ENCODE data around the gene THNSL1. TPM values are rescaled to one million over a fixed set of nuclear protein-coding genes. Genes with fewer than 3 reads are reported as not detected.

Gene THNSL1
- total and polyA plus RNA-seq, 4 donors: 2.0 to 8.6 (median 2.9) TPM

- peaks cover 0 to 4% (median 0%) of the 10 kb centered on the region in 5 donors for H3K4me1 ChIP-seq (ENCODE audit: control insufficient read depth in 5 of 5, insufficient read depth in 5 of 5, low read length in 5 of 5)
- TF ChIP-seq, protein P1, sequence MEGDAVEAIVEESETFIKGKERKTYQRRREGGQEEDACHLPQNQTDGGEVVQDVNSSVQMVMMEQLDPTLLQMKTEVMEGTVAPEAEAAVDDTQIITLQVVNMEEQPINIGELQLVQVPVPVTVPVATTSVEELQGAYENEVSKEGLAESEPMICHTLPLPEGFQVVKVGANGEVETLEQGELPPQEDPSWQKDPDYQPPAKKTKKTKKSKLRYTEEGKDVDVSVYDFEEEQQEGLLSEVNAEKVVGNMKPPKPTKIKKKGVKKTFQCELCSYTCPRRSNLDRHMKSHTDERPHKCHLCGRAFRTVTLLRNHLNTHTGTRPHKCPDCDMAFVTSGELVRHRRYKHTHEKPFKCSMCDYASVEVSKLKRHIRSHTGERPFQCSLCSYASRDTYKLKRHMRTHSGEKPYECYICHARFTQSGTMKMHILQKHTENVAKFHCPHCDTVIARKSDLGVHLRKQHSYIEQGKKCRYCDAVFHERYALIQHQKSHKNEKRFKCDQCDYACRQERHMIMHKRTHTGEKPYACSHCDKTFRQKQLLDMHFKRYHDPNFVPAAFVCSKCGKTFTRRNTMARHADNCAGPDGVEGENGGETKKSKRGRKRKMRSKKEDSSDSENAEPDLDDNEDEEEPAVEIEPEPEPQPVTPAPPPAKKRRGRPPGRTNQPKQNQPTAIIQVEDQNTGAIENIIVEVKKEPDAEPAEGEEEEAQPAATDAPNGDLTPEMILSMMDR (IDR thresholded peaks at IDR 0.05; ENCODE audit: control extremely low read depth, extremely low read depth): no peak
- WGBS, 2 donors: 44 to 61% methylated on average over 12 of the region's 12 CpGs
- no peak overlapping the region for H3K27ac ChIP-seq (ENCODE audit: low read depth in 1 of 2, low read length in 1 of 2)
- H3K9ac ChIP-seq (ENCODE audit: insufficient read depth in 1 of 2, low read length in 2 of 2): no peak overlapping the region
- no peak for DNase-seq
- no peaks in the 10 kb centered on the region for H3K27me3 ChIP-seq (ENCODE audit: control insufficient read depth in 3 of 3, insufficient read depth in 3 of 3, low read length in 2 of 3)
- ATAC-seq (ENCODE audit: insufficient read depth, low FRiP score): no peak
- no peak overlapping the region for H3K4me3 ChIP-seq
- no peaks in the 10 kb centered on the region for H3K9me3 ChIP-seq (ENCODE audit: control insufficient read depth in 4 of 4, insufficient read depth in 3 of 4, low read length in 3 of 4)
- no peaks in the 10 kb centered on the region for H3K36me3 ChIP-seq (ENCODE audit: control insufficient read depth in 4 of 4, insufficient read depth in 4 of 4, low read length in 4 of 4)
These were observed 27.4 kb upstream of the THNSL1 start for GRCh38 chr10:24988831-24989640.

DNA sequence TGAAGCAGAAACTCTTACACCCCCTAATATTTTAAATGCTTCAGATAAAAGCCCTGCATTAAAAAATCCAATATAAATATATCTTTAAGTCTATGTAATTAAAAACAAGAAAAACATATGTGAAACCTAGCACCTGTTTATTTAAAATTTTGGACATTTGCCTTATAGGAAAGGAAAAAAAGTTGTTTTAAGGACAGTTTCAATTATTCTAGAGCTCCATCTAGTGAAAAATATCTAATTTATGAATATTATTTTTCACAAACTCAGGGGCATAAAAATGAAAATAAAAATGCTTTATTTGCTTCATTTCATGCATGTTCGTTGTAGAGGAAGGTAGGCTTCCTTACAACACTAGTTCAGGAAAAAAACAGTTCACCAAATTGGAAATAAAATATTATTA is 26.5 kb upstream of the THNSL1 start:
- Histone ChIP-seq H3K4me1 (ENCODE audit: control insufficient read depth in 5 of 5, insufficient read depth in 5 of 5, low read length in 5 of 5) (no peaks in the 10 kb centered on the region), H3K36me3 (ENCODE audit: control insufficient read depth in 4 of 4, insufficient read depth in 4 of 4, low read length in 4 of 4) (no peaks in the 10 kb centered on the region), H3K9me3 (ENCODE audit: control insufficient read depth in 4 of 4, insufficient read depth in 3 of 4, low read length in 3 of 4) (no peaks in the 10 kb centered on the region), H3K4me3 (no peak overlapping the region), H3K9ac (ENCODE audit: insufficient read depth in 1 of 2, low read length in 2 of 2) (no peak overlapping the region), H3K27ac (ENCODE audit: low read depth in 1 of 2, low read length in 1 of 2) (no peak overlapping the region), H3K27me3 (ENCODE audit: control insufficient read depth in 3 of 3, insufficient read depth in 3 of 3, low read length in 2 of 3) (no peaks in the 10 kb centered on the region)
- peak in 2 of 3 donors; percentile 48 to 61 for DNase-seq
- WGBS, 2 donors: 22 to 30% methylated on average over 1 of the region's 1 CpG
- TF ChIP-seq, protein P1 (IDR thresholded peaks at IDR 0.05; ENCODE audit: control extremely low read depth, extremely low read depth): no peak
- ATAC-seq (ENCODE audit: insufficient read depth, low FRiP score): no peak

DNA sequence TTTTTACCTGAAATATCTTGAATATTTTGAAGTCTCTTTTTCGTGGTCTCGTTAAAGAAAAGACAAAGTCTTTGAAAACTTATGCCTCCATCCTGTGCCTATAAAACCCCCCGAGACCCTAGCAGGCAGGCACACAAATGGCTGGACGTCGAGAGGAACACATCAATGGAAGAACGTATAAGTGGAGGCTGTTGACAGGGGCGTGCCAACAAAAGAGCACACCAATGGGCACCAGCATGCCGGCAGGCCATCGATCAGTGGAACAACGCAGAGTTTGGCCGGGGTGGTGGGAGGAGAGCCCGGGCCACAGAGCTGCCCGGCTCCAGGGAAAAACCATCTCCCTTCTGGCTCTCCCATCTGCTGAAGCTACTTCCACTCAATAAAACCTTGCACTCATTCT is 25.1 kb upstream of the THNSL1 start:
- ATAC-seq (ENCODE audit: insufficient read depth, low FRiP score): no peak
- DNase-seq: no peak
- H3K27me3 ChIP-seq (ENCODE audit: control insufficient read depth in 3 of 3, insufficient read depth in 3 of 3, low read length in 2 of 3): no peaks in the 10 kb centered on the region
- no peak overlapping the region for H3K4me3 ChIP-seq
- H3K4me1 ChIP-seq (ENCODE audit: control insufficient read depth in 5 of 5, insufficient read depth in 5 of 5, low read length in 5 of 5): no peaks in the 10 kb centered on the region
- H3K9ac ChIP-seq (ENCODE audit: insufficient read depth in 1 of 2, low read length in 2 of 2): no peak overlapping the region
- TF ChIP-seq, protein P1 (IDR thresholded peaks at IDR 0.05; ENCODE audit: control extremely low read depth, extremely low read depth): no peak
- 89 to 91% methylated on average over 13 of the region's 13 CpGs for WGBS, 2 donors
- H3K9me3 ChIP-seq (ENCODE audit: control insufficient read depth in 4 of 4, insufficient read depth in 3 of 4, low read length in 3 of 4): no peaks in the 10 kb centered on the region
- H3K36me3 ChIP-seq (ENCODE audit: control insufficient read depth in 4 of 4, insufficient read depth in 4 of 4, low read length in 4 of 4): no peaks in the 10 kb centered on the region
- H3K27ac ChIP-seq (ENCODE audit: low read depth in 1 of 2, low read length in 1 of 2): no peak overlapping the region

Measured in lung (tissue), 12 donors.